AG04449 (cell line): Measurements from ENCODE around the gene TCF7L2.

ENCODE experiments used
- CTCF ChIA-PET: fragments of 350-600 bp; formaldehyde crosslinking; extraction: SDS; loops from one replicate; lab custom pipeline; 2021; ENCODE audit warnings: antibody characterized with exemption; lab: Yijun Ruan, JAX
- POLR2A ChIA-PET: fragments of 400-600, 350-600 bp; formaldehyde crosslinking; extraction: SDS; loops from one replicate; lab custom pipeline; 2020; ENCODE audit warnings: antibody characterized with exemption, inconsistent platforms; lab: Yijun Ruan, JAX
- DNase-seq: peaks from one replicate; pipeline ENCODE4 v3.0.0-alpha.2; 2010; ENCODE audit warnings: low read depth, low spot score
- H3K4me3 ChIP-seq: 2 replicates; pipeline ENCODE4 v1.5.1; 2011; ENCODE audit warnings: low read depth, mild to moderate bottlenecking, control low read depth, low read length
- TF ChIP-seq, protein P1 (sequence below): IDR thresholded peaks from one replicate; pipeline ENCODE4 v1.5.1; 2011; ENCODE audit warnings: mild to moderate bottlenecking, moderate library complexity, low read length, control low read depth, inconsistent platforms; ENCODE audit not compliant: insufficient read depth; ENCODE audit errors: missing control alignments

TCF7L2 gene

DNA sequence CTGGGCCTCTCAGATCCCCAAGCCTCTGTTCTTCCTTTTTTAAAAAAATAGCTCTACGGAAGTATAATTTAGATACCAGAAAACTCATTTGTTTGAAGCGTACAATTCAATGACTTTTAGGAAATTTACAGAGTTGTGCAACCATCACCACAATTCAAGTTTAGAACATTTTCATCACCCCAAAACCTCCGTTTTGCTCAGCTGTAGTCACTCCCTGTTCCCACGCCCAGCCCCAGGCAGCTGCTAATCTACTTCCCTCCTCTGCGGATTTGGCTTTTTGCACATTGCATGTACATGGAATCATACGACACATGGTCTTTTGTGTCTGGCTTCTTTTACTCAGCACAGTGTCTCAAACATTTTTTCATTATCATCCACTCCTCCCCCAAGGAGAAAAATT is 229.2 kb downstream of the TCF7L2 start:
- DNase-seq, result no peak
- TF ChIP-seq, protein P1, sequence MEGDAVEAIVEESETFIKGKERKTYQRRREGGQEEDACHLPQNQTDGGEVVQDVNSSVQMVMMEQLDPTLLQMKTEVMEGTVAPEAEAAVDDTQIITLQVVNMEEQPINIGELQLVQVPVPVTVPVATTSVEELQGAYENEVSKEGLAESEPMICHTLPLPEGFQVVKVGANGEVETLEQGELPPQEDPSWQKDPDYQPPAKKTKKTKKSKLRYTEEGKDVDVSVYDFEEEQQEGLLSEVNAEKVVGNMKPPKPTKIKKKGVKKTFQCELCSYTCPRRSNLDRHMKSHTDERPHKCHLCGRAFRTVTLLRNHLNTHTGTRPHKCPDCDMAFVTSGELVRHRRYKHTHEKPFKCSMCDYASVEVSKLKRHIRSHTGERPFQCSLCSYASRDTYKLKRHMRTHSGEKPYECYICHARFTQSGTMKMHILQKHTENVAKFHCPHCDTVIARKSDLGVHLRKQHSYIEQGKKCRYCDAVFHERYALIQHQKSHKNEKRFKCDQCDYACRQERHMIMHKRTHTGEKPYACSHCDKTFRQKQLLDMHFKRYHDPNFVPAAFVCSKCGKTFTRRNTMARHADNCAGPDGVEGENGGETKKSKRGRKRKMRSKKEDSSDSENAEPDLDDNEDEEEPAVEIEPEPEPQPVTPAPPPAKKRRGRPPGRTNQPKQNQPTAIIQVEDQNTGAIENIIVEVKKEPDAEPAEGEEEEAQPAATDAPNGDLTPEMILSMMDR, result no peak
- ChIA-PET CTCF (no interaction called here), POLR2A (no interaction called here)
- no peak overlapping the region for H3K4me3 ChIP-seq

GRCh38 chr10:113179966-113180365 is 229.9 kb downstream of the TCF7L2 start:
- CTCF ChIA-PET, result no interaction called here
- POLR2A ChIA-PET, result no interaction called here
- no peak overlapping the region for H3K4me3 ChIP-seq
- no peak for DNase-seq
- TF ChIP-seq, protein P1, result no peak

DNA sequence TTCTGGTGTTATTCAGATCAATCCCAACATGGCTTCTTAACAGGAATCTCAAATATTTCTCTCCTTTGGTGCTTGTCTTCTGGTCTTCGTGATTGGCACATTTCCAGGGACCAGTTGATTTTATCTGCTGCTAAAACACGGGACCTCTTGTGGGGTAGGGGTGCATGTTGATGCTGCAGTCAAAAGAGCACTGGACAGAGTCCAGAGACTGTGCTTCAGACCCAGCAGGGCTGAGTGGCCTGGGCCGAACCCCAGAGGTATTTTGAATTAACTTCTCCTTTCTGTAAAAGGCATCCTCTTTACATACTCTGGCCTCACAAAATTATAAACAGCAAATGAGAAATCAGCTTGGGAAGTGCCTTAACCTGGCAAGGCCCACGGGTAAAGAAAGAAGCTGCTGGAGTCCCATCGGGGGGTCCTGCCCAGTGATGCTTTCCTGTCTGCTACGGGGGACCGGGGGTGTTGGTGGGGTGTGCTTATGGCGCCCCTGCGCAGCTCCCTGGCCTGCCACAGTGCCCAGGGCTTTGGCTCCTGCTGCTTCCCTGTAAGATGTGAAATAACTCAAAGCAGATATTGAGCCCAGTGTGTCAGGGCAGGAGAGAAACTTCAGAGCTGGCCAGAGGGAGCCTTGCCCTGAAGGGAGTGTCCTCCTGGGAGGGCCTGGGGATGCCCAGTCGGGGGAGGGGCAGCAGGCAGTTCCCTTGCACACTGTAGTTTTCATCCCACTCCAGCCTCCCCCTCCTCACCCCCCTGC is 230.5 kb downstream of the TCF7L2 start:
- H3K4me3 ChIP-seq, result no peak overlapping the region
- TF ChIP-seq, protein P1, result no peak
- CTCF ChIA-PET, result no interaction called here
- POLR2A ChIA-PET, result no interaction called here
- DNase-seq, result no peak

DNA sequence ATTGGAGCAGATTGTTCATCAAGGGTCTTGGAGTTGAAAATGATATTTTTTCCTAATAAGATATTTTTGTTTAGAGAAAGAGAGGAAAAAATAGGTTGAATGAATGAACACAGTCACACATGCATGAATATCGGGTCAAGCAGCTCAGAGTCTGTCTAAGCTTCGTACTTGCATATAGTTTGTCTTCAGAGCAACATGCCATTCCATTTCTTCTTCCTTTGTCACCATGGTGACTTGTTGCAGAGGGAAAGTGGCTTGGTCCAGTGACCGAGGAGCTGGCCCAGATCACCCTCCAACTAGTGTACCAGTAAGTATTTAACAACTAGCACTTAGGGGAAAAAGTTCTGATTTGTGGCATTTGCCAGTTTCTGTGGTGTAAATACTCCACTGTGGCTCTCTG is 232.1 kb downstream of the TCF7L2 start:
- no peak overlapping the region for H3K4me3 ChIP-seq
- POLR2A ChIA-PET, result no interaction called here
- no peak for DNase-seq
- TF ChIP-seq, protein P1, result no peak
- CTCF ChIA-PET, result interaction anchor here (1.4 kb wide), 1 partner anchor 203 kb away, joined by 5 read pairs; no protein-coding TSS in a partner anchor

DNA sequence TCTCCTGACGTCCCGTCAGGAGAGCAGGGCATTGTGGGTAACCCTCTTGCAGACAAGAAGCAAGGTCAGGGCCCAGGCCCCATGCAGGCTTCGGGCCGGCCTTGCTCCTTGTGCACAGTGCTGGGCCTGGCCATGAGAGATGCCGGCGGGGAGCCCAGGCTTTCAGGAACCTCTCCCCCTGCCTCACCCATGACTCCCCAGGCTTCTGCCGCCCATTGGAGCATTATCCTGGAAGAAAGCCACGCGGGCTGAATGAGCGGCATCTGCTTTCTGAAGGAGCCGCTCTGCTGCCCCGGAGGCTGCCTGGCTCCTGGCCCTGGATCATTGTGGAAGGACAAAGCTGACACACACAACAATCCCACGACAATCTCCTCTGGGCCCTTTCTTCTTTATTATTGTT is 233.5 kb downstream of the TCF7L2 start:
- DNase-seq, result no peak
- TF ChIP-seq, protein P1, result no peak
- ChIA-PET POLR2A (no interaction called here), CTCF (no interaction called here)
- no peak overlapping the region for H3K4me3 ChIP-seq

DNA sequence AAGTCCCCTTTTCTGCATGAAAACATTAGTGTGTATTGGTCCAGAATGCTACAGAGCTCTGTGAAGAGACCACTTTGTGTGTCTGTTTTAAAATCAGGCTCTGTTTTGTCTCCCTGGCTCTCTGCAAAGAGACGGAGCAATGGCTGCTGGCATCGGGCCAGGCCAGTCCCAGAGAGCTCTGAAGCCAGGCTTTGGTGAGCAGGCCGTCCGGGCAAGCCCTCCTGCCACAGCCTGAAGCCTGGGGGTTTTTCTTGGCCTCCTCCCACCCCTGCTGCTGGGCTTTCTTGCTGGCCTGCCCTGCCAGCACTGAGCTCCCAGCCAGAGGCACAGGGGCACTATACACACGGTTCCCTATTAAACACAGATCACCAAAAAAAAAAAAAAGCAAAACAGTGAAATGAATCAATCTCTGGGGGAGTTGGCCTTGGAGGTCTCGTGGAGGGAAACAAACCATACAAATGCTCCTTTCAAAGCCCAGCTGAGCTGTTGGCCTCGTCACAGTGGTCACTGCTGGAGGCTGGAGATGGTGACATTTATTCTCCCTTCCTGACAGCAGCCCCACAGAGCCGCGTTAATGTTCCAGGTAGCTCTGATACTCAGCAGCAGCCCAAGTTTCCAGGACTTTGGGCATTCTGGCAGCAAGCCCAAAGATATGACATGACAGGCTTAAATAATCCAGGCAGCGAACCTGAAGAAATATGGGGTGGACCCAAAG is 237.2 kb downstream of the TCF7L2 start:
- ChIA-PET POLR2A (no interaction called here), CTCF (interaction anchor here (1.2 kb wide), 1 partner anchor 466 kb away, joined by 3 read pairs; no protein-coding TSS in a partner anchor)
- TF ChIP-seq, protein P1, result no peak
- DNase-seq, result no peak
- H3K4me3 ChIP-seq, result no peak overlapping the region
